MM.1S (cell line): ENCODE measurements around the gene RYR2.

ENCODE experiments used
- DNase-seq: peaks from one replicate; pipeline ENCODE4 v3.0.0-alpha.2; 2015
- H2AFZ ChIP-seq: fragments of 300-600 bp; sonication (generic); 2 replicates; pipeline ENCODE4 v1.6.0; 2016; ENCODE audit warnings: antibody characterized with exemption, low read length
- H3F3A ChIP-seq: fragments of 300-600 bp; sonication (generic); 2 replicates; pipeline ENCODE4 v1.6.1; 2016; ENCODE audit warnings: mild to moderate bottlenecking, antibody characterized with exemption, low read length, moderate library complexity, mixed read lengths; ENCODE audit not compliant: insufficient read depth
- H3K27ac ChIP-seq: fragments of 300-600 bp; sonication (generic); 2 replicates; pipeline ENCODE4 v1.5.1; 2016; ENCODE audit warnings: mild to moderate bottlenecking, low read length
- H3K27me3 ChIP-seq: fragments of 300-600 bp; sonication (generic); replicated peaks from 2 replicates; pipeline ENCODE4 v1.6.0; 2016; ENCODE audit warnings: low read length; ENCODE audit not compliant: insufficient read depth
- H3K36me3 ChIP-seq: fragments of 300-600 bp; sonication (generic); replicated peaks from 2 replicates; pipeline ENCODE4 v1.6.1; 2016; ENCODE audit warnings: mild to moderate bottlenecking, low read length, mixed read lengths; ENCODE audit not compliant: insufficient read depth
- H3K4me1 ChIP-seq: fragments of 300-600 bp; sonication (generic); 2 replicates; pipeline ENCODE4 v1.6.1; 2016; ENCODE audit warnings: low read length, mixed read lengths
- H3K4me2 ChIP-seq: fragments of 300-600 bp; sonication (generic); 2 replicates; pipeline ENCODE4 v1.6.0; 2016; ENCODE audit warnings: low read depth, low read length
- H3K4me3 ChIP-seq: fragments of 300-600 bp; sonication (generic); 2 replicates; pipeline ENCODE4 v1.5.1; 2016; ENCODE audit warnings: low read length, mixed read lengths
- H3K79me2 ChIP-seq: fragments of 300-600 bp; sonication (generic); 2 replicates; pipeline ENCODE4 v1.6.1; 2016; ENCODE audit warnings: mixed run types, low read length, mixed read lengths
- H3K9ac ChIP-seq: fragments of 300-600 bp; sonication (generic); 2 replicates; pipeline ENCODE4 v1.6.1; 2016; ENCODE audit warnings: low read length, mixed read lengths
- H3K9me2 ChIP-seq: fragments of 300-600 bp; sonication (generic); replicated peaks from 2 replicates; pipeline ENCODE4 v1.6.1; 2016; ENCODE audit warnings: mild to moderate bottlenecking, low read length, mixed read lengths; ENCODE audit not compliant: insufficient read depth
- H3K9me3 ChIP-seq: fragments of 300-600 bp; sonication (generic); replicated peaks from 2 replicates; pipeline ENCODE4 v1.6.1; 2016; ENCODE audit warnings: mild to moderate bottlenecking, low read length, mixed read lengths; ENCODE audit not compliant: insufficient read depth
- H4K20me1 ChIP-seq: fragments of 300-600 bp; sonication (generic); 2 replicates; pipeline ENCODE4 v1.6.1; 2016; ENCODE audit warnings: mild to moderate bottlenecking, low read length, moderate library complexity, mixed read lengths; ENCODE audit not compliant: insufficient read depth
- EZH2 ChIP-seq: fragments of 300-600 bp; sonication (generic); optimal IDR thresholded peaks from 2 replicates; pipeline ENCODE3; 2017; ENCODE audit warnings: low read depth, mild to moderate bottlenecking, antibody characterized with exemption, low read length, mixed read lengths
- EZH2phosphoT487 ChIP-seq: fragments of 300-600 bp; sonication (generic); IDR thresholded peaks from 2 replicates; pipeline ENCODE4 v1.6.1; 2018; ENCODE audit warnings: antibody characterized with exemption, low read length
- TF ChIP-seq, protein P1 (sequence below): fragments of 300-600 bp; sonication (generic); IDR thresholded peaks from 2 replicates; pipeline ENCODE4 v1.5.1; 2016; ENCODE audit warnings: antibody characterized with exemption, low read length, mixed read lengths

The RYR2 gene

DNA sequence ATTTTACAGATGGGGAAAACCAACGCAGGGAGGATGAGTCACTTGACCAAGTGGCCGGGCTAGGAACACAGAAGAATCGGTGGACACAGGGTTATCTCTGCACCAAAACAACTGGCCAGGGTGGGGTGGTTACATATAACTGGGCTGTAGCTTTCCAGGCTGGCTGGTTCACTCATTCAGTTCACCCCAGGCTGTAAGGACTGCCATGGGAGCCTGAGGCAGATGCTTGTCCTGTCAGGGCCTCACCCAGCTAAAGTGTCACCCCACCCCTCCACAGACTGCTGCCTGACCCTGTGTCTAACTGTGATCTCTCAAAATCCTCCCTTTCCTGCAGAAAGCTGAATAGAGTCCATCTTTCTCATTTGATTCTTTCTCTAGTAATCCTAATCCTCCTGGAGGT, 387.3 kb downstream of the RYR2 start:
- Histone ChIP-seq H3K4me2 (no peak overlapping the region), H3K79me2 (no peaks in the 10 kb centered on the region), H4K20me1 (no peaks in the 10 kb centered on the region; the same call in 1 of the 2 replicates), H3K27me3 (no peaks in the 10 kb centered on the region), H3K36me3 (no peaks in the 10 kb centered on the region), H2AFZ (no peak overlapping the region), H3K4me1 (no peaks in the 10 kb centered on the region), H3K9me2 (no peaks in the 10 kb centered on the region), H3K27ac (no peak overlapping the region), H3K9me3 (no peaks in the 10 kb centered on the region), H3F3A (no peaks in the 10 kb centered on the region), H3K9ac (no peak overlapping the region), H3K4me3 (no peak overlapping the region)
- no peak for TF ChIP-seq EZH2
- TF ChIP-seq EZH2phosphoT487 = no peak
- TF ChIP-seq, protein P1, sequence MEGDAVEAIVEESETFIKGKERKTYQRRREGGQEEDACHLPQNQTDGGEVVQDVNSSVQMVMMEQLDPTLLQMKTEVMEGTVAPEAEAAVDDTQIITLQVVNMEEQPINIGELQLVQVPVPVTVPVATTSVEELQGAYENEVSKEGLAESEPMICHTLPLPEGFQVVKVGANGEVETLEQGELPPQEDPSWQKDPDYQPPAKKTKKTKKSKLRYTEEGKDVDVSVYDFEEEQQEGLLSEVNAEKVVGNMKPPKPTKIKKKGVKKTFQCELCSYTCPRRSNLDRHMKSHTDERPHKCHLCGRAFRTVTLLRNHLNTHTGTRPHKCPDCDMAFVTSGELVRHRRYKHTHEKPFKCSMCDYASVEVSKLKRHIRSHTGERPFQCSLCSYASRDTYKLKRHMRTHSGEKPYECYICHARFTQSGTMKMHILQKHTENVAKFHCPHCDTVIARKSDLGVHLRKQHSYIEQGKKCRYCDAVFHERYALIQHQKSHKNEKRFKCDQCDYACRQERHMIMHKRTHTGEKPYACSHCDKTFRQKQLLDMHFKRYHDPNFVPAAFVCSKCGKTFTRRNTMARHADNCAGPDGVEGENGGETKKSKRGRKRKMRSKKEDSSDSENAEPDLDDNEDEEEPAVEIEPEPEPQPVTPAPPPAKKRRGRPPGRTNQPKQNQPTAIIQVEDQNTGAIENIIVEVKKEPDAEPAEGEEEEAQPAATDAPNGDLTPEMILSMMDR = no peak
- DNase-seq = no peak

DNA sequence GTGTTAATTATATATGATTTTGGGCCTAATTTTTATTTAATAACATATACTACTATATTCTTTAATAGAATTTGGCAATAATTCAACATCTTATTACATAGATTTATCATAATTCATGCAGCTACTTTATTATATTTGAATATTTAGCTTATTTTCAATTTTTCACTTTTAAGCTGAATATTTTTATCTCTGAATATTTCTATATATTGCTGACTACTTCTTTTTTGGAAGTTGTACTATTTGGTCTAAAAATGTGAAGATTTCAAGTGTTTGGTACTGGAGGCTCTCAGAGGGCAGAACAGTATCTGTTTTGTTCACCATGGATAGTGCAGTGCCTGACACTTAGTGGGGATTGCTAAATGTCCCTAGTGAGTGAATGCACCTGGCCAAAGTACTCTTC, 389.5 kb downstream of the RYR2 start:
- no peak overlapping the region for H3K4me2 ChIP-seq
- no peaks in the 10 kb centered on the region for H3K4me1 ChIP-seq
- H3K9ac ChIP-seq = no peak overlapping the region
- DNase-seq = no peak
- no peak overlapping the region for H2AFZ ChIP-seq
- H3K9me3 ChIP-seq = no peaks in the 10 kb centered on the region
- H3K79me2 ChIP-seq = no peaks in the 10 kb centered on the region
- H4K20me1 ChIP-seq = no peaks in the 10 kb centered on the region; the same call in 1 of the 2 replicates
- H3F3A ChIP-seq = no peaks in the 10 kb centered on the region
- no peak overlapping the region for H3K27ac ChIP-seq
- TF ChIP-seq EZH2 (no peak), EZH2phosphoT487 (no peak)
- TF ChIP-seq, protein P1 = no peak
- H3K9me2 ChIP-seq = no peaks in the 10 kb centered on the region
- no peaks in the 10 kb centered on the region for H3K36me3 ChIP-seq
- H3K4me3 ChIP-seq = no peak overlapping the region
- H3K27me3 ChIP-seq = no peaks in the 10 kb centered on the region

DNA sequence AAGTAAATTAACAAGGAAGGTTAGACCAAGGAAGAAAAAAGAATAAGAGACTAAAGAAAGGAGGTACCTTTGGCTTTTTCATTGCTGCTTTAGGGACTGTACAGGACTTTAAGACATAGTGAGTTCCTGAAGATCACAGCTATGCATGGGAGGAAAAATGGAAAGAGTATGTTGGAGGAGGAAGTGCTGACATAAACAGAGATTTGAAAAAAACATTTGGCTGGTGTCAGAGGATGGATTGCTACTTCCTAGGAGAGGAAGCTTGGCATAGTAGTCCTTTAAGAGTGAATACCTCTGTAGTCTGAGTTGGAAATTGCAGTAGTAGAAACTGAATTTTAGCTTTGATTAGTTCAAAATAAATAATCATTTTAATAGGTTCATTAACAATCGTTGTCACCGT, 398.4 kb downstream of the RYR2 start:
- Histone ChIP-seq H3K79me2 (no peaks in the 10 kb centered on the region), H3K27me3 (no peaks in the 10 kb centered on the region; the same call in 1 of the 2 replicates), H3K9me2 (no peaks in the 10 kb centered on the region), H3K36me3 (no peaks in the 10 kb centered on the region), H4K20me1 (no peaks in the 10 kb centered on the region), H3K4me1 (peaks cover 8% of the 10 kb centered on the region), H3K9ac (no peak overlapping the region), H3K4me2 (no peak overlapping the region), H3F3A (no peaks in the 10 kb centered on the region), H2AFZ (no peak overlapping the region), H3K4me3 (no peak overlapping the region), H3K27ac (no peak overlapping the region), H3K9me3 (no peaks in the 10 kb centered on the region)
- TF ChIP-seq, protein P1 = no peak
- TF ChIP-seq EZH2phosphoT487 (no peak), EZH2 (no peak)
- DNase-seq = no peak
